Left renal pelvis (tissue), 4 donors: ENCODE results near the gene DNMT3A. TPM values are rescaled to one million over a fixed set of nuclear protein-coding genes. Genes with fewer than 3 reads are reported as not detected.

ENCODE experiments used
- DNase-seq, 4 donors: peaks; one replicate each; pipeline ENCODE4 v3.0.0-alpha.2; 2013; ENCODE audit warnings: low read depth in 4 of 4, low spot score in 3 of 4
- polyA plus RNA-seq, 4 donors: library from polyadenylated mRNA; unstranded; fragments of 120-200 nt; gene quantifications; one replicate each; pipeline ENCODE4 v1.2.1, GENCODE V29; 2013; ENCODE audit not compliant: insufficient read length in 4 of 4

Gene DNMT3A
- 10 to 100 TPM; 61.3 to 96.8 (median 75.7) TPM for polyA plus RNA-seq

GRCh38 chr2:25341753-25342371 is at the start of gene DNMT3A:
DNMT3A (minus strand) TSS chr2:25341925; CDS start chr2:25313984, 27,941 bp downstream.
- DNase-seq, result no peak

- no peak for DNase-seq
Measured at GRCh38 chr2:25389161-25389560, 47.4 kb upstream of the DNMT3A start.

- no peak for DNase-seq
Measured at GRCh38 chr2:25388491-25388890, 46.8 kb upstream of the DNMT3A start.

- DNase-seq, result no peak
Measured at GRCh38 chr2:25387876-25388449, 46.2 kb upstream of the DNMT3A start.

- DNase-seq, result no peak
Measured at GRCh38 chr2:25386971-25387875, 45.5 kb upstream of the DNMT3A start.

- DNase-seq, result no peak
Measured at GRCh38 chr2:25385910-25386309, 44.2 kb upstream of the DNMT3A start.

GRCh38 chr2:25383806-25384205 is 42.1 kb upstream of the DNMT3A start:
- DNase-seq, result no peak

- DNase-seq, result no peak
Measured at GRCh38 chr2:25381502-25381901, 39.8 kb upstream of the DNMT3A start.

- no peak for DNase-seq
Measured at GRCh38 chr2:25380586-25381375, 39.1 kb upstream of the DNMT3A start.

GRCh38 chr2:25380023-25380422 is 38.3 kb upstream of the DNMT3A start:
- DNase-seq, result no peak

- DNase-seq, result no peak
Measured at GRCh38 chr2:25379535-25379934, 37.8 kb upstream of the DNMT3A start.

GRCh38 chr2:25378731-25379490 is 37.2 kb upstream of the DNMT3A start:
- DNase-seq, result no peak

- DNase-seq, result no peak
Measured at GRCh38 chr2:25377822-25378421, 36.2 kb upstream of the DNMT3A start.

GRCh38 chr2:25376750-25377621 is 35.3 kb upstream of the DNMT3A start:
- DNase-seq, result peak; percentile 56 to 77 (median 68)

- DNase-seq, result no peak
Measured at GRCh38 chr2:25375989-25376545, 34.3 kb upstream of the DNMT3A start.

- no peak for DNase-seq
Measured at GRCh38 chr2:25375371-25375988, 33.8 kb upstream of the DNMT3A start.

- DNase-seq, result no peak
Measured at GRCh38 chr2:25374827-25375226, 33.1 kb upstream of the DNMT3A start.

GRCh38 chr2:25374411-25374810 is 32.7 kb upstream of the DNMT3A start:
- no peak for DNase-seq
